GM12865 (cell line): ENCODE data around the gene CDT1.

ENCODE experiments used
- DNase-seq: peaks from one replicate; pipeline ENCODE4 v3.0.0; 2010; ENCODE audit warnings: low read depth
- H3K4me3 ChIP-seq: 2 replicates; pipeline ENCODE4 v1.5.1; 2011; ENCODE audit warnings: mild to moderate bottlenecking, low read depth, low read length, control low read depth
- CTCF ChIP-seq: IDR thresholded peaks from 2 replicates; pipeline ENCODE4 v1.5.1; 2011; ENCODE audit warnings: low read length, control low read depth, low read depth, inconsistent platforms; ENCODE audit not compliant: insufficient read depth; ENCODE audit errors: missing control alignments

The CDT1 gene

GRCh38 chr16:88773812-88774291, 29.7 kb upstream of the CDT1 start:
- no peak overlapping the region for H3K4me3 ChIP-seq
- no peak for TF ChIP-seq CTCF
- no peak for DNase-seq

DNA sequence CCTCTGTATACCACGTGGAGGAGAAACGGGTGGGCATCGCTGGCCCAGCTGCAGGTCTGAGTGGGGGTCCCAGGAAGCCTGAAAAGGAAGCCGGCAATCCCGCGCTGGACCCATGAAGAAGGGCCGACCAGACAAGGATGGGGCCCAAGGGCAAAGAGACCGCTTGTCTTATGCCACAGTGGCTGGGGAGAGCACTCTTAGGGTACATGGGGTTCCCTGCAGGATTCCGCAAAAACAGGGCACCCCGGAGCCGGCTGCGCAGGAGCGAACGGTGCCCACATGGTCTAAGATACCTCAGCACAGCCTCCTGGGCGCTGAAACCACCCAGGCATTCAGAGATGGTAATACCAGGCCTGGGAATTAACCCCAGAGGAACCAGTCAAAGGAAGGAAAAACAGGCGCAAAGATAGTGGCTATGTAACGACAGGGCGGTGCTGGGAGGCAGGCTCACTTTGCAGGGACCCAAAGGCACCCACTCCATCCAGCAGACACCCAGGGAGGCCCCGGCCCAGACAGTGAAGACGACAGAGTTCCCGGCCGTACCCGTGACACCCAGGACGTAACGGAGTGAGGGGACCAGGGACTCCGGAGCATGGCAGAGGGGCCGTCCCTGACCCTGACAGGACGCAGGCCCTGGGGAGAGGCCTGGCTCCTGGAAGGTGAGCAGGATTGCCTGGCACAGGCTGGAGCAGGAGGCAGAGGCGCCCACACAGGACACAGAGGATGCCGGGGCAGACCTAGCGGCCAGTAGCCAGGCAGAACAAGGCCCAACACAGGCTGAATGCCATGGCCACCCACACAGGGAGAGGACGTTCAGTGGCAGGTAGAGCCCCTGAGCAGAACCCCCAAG, 28.8 kb upstream of the CDT1 start:
- no peak for DNase-seq
- no peak overlapping the region for H3K4me3 ChIP-seq
- no peak for TF ChIP-seq CTCF

DNA sequence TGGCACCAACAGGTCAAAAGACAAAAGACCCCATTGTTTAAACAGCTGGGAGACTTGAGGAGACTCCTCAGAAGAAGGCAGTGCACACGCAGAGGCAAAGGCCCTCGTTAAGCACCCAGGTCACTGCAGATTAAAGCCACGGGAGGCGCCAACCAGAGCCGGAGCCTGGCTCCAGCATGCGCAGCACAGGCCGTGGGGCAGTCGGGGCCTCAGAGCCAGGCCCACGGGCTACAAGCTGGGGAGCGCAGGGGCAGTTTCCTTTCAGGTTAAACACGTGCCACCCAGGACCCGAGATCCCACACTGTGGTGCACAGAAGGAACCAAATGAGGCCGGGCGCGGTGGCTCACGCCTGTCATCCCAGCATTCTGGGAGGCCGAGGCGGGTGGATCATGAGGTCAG, 27.8 kb upstream of the CDT1 start:
- TF ChIP-seq CTCF = no peak
- DNase-seq = no peak
- H3K4me3 ChIP-seq = no peak overlapping the region

DNA sequence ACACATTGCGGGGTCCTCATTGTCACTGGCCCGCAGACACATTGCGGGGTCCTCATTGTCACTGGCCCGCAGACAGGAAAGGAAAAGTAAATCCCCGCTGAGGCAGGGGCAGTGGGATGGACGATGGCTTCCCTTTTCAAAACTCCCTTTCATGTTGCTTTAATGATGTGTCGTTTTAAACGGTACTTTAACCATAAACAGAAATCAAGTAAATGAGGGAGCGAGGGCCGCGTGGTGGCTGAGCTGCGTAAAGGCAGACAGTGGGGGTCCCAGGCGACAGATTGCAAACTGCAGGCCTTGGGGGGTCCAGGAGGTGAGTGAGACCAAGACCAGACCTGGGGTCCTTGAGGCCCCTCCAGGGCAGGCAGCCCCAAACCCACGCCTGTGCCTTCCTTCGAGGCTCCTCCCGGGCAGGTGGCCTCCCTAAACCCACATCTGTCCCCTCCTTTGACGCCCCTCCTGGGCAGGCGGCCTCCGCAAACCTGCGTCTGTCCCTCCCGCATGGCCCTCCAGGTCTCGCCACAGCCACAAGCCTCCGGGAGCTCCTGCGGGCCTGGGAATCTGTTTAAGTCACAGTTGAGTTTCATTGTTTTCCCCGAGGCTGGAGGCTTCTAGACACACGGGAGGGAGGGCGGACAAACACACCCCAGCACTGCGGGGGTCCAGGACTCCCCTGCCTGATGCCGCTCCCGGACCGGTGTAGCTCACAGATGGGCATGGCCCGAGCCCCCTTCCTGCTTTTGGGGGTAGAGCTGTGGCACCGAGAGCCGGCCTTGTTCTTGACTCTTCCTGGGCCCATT, 25.9 kb upstream of the CDT1 start:
- no peak overlapping the region for H3K4me3 ChIP-seq
- DNase-seq = no peak

DNA sequence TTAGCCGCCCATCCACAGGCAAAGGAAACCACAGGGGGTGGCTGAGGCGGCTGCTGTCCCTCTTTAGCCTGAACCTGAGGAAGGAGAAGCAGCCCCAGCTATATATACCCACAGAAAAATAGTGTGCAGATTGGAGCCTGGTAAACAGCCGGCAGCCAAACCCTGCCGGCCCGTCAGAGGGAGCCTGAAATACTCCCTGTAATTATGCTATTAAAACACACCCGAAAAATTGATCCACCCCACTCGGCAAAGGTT, 25.4 kb upstream of the CDT1 start:
- no peak overlapping the region for H3K4me3 ChIP-seq
- TF ChIP-seq CTCF = no peak
- no peak for DNase-seq

More for the DNA sequence above, 25.9 kb upstream of the CDT1 start:
- no peak for TF ChIP-seq CTCF

DNA sequence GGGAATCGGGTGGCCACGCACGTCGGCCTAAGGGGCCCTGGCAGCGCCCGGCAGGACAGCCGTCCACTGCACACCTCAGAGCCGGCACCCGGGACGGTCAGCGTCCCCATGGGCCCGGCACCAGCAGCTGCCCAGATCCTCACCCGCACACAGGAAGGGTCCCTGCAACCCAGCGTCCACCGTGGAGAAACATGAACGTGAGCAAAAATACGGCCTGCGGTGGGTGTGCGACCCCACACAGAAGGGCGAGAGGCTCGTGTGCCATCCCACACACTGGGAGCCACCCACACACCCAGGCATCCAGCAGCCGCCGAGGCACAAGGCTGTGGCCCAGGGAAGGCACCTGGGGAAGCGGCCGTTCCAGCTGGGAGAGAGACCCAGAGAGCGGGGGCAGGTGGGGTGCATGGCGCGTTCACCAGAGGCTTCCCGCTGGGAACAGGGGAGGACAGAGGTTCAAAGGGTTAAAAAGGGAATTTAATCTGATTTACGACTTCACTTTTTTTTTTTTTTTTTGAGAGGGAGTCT, 25.0 kb upstream of the CDT1 start:
- TF ChIP-seq CTCF = no peak
- H3K4me3 ChIP-seq = no peak overlapping the region
- DNase-seq = no peak
